Hematopoietic multipotent progenitor cell treated with erythropoietin and hydrocortisone succinate and interleukin-3 and kit ligand, for 8 days (in vitro differentiated cells): ENCODE data around the gene HSD3B1.
A peak's percentile ranks its signal among the peaks of the same experiment; 100 is the strongest.

Source experiments
- DNase-seq: peaks from one replicate; pipeline ENCODE4 v3.0.0-alpha.2; 2015

Gene HSD3B1

DNA sequence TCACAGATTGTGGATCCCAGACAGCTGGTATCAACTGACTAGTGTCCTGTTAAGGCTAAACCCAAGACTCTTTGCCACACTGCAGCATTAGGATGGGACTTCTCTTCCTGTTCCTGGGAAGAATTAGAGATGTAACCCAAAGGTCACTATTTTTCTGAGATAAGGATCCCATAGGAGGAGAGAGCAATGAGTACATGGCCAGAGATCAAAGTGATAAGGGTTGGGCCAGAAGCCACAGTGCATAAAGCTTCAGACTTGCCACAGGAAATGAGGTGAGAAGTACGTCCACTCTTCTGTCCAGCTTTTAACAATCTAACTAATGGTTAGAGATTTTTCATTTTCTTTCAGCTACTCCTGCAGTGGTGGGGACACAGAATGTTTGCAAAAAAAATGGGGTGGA lies at the start of gene HSD3B1:
Gene HSD3B1, plus strand, starts transcription at position 270 of the 400 bp plus-strand sequence. CDS start 267 bp downstream, outside the sequence.
- no peak for DNase-seq

- no peak for DNase-seq
These were observed 44.0 kb upstream of the HSD3B1 start for GRCh38 chr1:119462964-119463363.

DNA sequence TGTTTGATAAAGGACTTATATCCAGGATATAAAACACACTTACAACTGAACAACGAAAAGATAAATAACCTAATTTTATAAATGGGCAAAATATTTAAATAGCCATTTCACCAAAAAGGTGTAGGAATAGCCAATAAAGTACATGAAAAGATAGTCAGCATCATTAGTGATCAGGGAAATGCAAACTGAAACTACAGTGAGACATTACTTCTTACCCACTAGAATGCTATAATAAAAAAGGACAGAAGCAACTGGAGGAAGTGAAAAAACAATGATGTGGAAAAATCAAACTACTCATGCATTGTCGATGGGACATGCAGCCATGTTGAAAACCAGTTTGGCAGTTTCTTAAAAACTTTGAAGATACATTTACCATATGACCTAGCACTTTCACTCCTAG lies 43.4 kb upstream of the HSD3B1 start:
- DNase-seq = no peak

- DNase-seq = no peak
These were observed 40.6 kb upstream of the HSD3B1 start for GRCh38 chr1:119466445-119466844.

DNA sequence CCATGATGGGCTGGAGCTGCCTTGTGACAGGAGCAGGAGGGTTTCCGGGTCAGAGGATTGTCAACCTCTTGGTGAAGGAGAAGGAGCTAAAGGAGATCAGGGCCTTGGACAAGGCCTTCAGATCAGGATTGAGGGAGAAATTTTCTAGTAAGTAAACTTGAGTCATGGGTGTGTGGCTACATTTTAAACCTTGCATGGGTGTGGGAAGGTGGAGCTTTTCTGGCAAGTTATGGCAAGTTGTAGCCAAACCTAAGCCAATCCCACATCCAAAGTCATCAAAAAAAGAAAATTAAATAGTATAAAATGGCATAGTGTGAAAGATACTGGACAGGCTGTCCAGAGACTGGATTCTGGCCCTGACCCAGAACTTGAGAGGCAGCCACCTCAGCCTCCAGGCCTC lies 39.8 kb upstream of the HSD3B1 start:
- DNase-seq = no peak

DNA sequence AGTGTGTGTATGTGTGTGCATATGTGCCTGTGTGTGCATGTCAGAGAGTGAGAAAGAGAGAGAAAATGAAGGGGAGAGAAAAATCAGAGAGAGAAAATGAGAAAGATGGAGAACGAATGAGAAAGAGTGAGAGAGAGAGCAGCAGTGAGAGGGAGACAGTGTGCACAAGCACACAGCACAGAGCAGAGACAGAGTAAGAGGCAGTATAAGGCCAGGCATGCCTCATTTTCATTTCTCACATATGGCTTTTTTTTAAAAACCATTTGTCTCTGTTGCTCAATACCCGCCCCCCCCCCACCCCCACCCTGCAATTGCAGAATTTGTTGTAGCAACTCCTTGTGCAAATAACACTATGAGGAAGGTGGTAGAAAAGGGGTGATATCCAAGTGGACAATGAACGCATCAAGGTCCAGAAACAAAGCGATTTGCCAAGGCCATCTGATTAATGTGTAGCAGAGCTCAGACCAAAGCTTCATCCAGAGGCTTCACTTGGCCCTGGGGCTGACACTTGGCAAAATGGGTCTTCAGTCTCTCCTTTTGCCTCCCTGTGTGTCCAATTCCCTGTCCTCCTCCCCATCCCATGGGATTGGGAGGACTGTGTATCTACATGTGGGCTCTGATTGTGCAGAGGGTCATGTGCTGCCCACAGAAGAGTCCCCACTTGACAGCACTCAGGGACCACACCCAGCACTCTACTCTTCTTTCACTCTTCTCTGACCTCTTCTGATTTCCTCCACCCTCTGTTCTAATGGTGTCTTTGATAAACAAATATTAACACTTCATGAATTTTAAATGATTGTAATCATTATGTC lies 38.9 kb upstream of the HSD3B1 start:
- no peak for DNase-seq

- DNase-seq = no peak
These were observed 37.3 kb upstream of the HSD3B1 start for GRCh38 chr1:119469741-119470140.

DNA sequence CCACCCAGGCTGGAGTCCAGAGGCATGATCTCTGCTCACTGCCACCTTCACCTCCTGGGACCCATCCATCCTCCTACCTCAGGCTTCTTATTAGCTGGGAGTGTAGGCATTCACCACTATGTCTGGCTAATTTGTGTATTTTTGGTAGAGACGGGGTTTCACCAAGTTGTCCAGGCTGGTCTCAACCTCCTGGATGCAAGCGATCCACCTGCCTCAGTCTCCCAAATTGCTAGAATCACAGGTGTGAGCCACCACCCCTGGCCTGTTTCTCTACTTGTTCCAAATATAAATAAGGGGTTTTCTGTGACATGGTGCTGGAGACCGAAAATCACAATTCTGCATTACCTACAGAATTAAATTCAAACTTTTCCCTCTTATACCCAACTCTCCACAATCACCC lies 36.6 kb upstream of the HSD3B1 start:
- DNase-seq = no peak

DNA sequence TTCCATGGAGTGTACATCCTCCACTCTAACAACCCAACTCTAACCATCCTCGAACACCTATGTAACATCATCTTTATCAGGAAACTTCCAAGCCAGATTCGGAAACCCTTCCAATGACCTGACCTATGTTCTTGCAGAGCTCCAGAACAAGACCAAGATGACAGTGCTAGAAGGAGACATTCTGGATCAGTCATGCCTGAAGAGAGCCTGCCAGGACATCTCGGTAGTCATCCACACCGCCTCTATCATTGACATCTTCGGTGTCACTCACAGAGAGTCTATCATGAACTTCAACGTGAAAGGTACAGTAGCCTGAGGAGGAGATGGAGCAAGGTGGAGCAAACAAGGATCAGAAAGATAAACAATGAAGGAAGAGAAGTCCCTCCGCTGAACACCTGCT lies 36.1 kb upstream of the HSD3B1 start:
- no peak for DNase-seq

GRCh38 chr1:119471566-119471965 lies 35.4 kb upstream of the HSD3B1 start:
- DNase-seq = no peak

- no peak for DNase-seq
These were observed 34.8 kb upstream of the HSD3B1 start for GRCh38 chr1:119472080-119472818.

GRCh38 chr1:119472819-119473175 lies 34.2 kb upstream of the HSD3B1 start:
- no peak for DNase-seq

DNA sequence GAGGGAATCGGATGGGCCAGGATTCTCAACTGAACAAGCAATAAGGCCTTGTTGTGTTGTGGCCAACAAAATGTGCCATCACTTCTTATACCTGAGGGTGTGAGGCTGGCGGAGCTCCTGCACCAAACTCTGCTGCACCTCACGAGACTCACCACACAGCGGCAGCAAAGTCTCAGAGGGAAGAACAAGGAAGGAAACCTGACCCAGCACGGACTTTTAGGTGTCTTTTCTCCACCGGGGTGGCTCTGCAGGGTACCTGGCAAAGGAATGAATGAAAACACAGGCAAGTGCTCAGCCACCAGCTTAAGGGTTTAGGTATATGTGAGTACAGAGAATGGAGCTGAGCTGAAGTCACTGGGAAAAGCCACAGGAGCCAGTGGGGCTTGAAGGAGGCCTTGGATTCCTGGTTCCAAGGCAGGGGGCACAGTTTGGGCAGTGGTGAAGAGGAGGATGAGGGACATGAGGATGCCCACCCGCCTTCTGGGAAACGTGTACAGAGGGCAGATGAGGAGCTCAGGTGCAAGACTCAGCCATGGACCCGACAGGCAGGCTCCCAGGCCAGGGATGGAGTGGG lies 31.1 kb upstream of the HSD3B1 start:
- peak; percentile 47 for DNase-seq

GRCh38 chr1:119477710-119478109 lies 29.3 kb upstream of the HSD3B1 start:
- no peak for DNase-seq

- no peak for DNase-seq
These were observed 26.8 kb upstream of the HSD3B1 start for GRCh38 chr1:119480175-119480574.

DNA sequence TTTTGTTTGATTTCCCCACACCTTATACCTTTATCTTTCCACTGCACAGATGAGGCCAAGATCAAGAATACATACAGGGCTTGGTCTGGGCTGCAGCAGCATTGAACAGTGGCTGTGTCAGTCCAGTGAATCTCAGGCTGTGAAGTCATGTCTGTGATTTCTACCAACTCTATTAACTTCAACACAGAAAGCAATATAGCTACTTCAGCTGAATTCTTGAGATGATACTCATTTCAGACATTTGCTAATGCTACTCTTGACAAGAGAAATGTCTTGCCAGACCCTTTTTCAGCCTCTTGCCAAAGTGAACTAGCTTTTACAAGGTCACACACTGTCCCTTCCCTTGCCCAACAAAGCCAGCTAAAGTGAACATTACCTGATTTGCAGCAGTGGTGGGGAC lies 25.1 kb upstream of the HSD3B1 start:
- no peak for DNase-seq

- no peak for DNase-seq
These were observed 24.2 kb upstream of the HSD3B1 start for GRCh38 chr1:119482517-119483425.

GRCh38 chr1:119483441-119484200 lies 23.4 kb upstream of the HSD3B1 start:
- no peak for DNase-seq

DNA sequence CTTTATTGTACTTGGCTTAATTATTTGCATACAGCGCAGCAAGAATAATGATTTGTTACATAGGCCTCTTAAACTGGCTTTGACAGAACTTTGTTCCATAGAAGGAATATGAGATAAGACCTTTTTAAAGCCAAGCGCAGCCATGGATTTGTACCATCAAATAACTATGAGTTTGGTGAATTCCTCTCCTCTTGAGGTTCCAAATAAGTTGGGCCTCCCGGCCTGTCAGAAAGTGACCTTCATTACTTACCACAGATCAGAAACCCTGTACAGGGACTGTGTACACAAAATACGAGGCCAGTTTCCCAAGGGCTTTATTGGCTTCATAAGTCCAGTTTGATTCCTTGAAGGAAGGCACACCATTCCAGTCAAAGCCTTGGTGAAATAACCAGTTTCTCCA lies 21.8 kb upstream of the HSD3B1 start:
- no peak for DNase-seq

GRCh38 chr1:119488216-119488615 lies 18.8 kb upstream of the HSD3B1 start:
- no peak for DNase-seq

DNA sequence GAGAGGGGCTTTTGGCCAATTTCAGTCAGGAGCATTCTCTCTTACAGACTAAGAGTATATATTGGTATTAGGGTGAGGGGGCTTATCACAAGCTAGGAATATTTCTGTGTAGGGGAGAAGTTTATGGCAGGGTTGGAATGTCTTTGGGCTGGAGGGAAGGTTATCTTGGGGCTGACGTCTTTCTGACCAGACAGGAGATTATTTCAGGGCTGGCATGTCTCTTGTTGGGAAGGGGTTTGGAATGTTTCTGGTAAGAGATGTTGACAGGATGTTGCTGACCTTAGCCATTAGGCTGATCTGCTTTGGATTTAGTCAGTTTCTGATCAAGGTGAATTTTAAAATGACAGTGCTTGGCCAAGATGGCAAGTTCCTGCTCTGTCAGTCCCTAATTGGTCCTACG lies 17.8 kb upstream of the HSD3B1 start:
- DNase-seq = no peak

- DNase-seq = no peak
These were observed 16.1 kb upstream of the HSD3B1 start for GRCh38 chr1:119490925-119491324.
